Effector memory CD8-positive, alpha-beta T cell (primary cell): Measurements from ENCODE around the gene IFNL1.
"Not testable (repeated sequence)": the region's sequence is repeated elsewhere in the genome, so short reads cannot be mapped to it uniquely, and the experiment has no call there.

Experiments
- ATAC-seq: fragments of 150-1000 bp; cut with Tn5 transposase; replicated peaks from 2 replicates; pipeline ENCODE4 v1.10.0; 2021; ENCODE audit warnings: mild to moderate bottlenecking, moderate library complexity
- DNase-seq, 3 experiments: peaks; one replicate each; pipeline ENCODE4 v3.0.0; 2021
- H3K27ac Mint-ChIP-seq, 2 donors: one replicate each; pipeline ENCODE4 v1.8.0; 2022; ENCODE audit warnings: mild to moderate bottlenecking in 2 of 2, mixed read lengths in 2 of 2, moderate library complexity in 2 of 2
- H3K27me3 Mint-ChIP-seq, 2 donors: one replicate each; pipeline ENCODE4 v1.8.0; 2022; ENCODE audit warnings: mixed read lengths in 2 of 2
- H3K36me3 Mint-ChIP-seq: one replicate; pipeline ENCODE4 v1.8.0; 2022; ENCODE audit warnings: mild to moderate bottlenecking, moderate library complexity, mixed read lengths; ENCODE audit not compliant: insufficient read depth
- H3K4me1 Mint-ChIP-seq, 2 donors: one replicate each; pipeline ENCODE4 v1.8.0; 2022; ENCODE audit warnings: low read depth in 2 of 2, mixed read lengths in 2 of 2
- H3K4me3 Mint-ChIP-seq, 2 donors: one replicate each; pipeline ENCODE4 v1.8.0; 2022; ENCODE audit warnings: mild to moderate bottlenecking in 2 of 2, mixed read lengths in 2 of 2, moderate library complexity in 2 of 2
- H3K9me3 Mint-ChIP-seq, 2 donors: one replicate each; pipeline ENCODE4 v1.8.0; 2022; ENCODE audit warnings: mixed read lengths in 2 of 2

The IFNL1 gene

DNA sequence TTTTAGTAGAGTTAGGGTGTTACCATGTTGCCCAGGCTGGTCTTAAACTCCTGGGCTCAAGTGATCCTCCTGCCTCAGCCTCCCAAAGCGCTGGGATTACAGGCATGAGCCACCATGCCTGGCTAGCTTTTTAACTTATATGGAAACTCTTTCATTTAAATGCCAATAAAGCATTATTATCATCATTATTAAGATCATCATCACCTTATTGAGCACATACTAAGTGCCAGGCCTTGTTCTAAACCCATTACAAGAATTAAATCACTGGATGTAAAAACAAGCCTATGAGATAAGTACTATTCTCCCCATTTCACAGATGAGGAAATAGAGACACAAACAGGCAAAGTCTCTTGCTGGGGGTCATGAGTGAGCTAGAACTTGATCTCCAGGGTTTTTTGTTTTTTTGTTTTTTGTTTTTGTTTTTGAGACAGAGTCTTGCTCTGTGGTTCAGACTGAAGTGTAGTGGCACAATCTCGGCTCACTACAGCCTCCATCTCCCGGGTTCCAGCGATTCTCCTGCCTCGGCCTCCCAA is 38.3 kb downstream of the IFNL1 start:
- H3K36me3 Mint-ChIP-seq = peaks cover 55% of the 10 kb centered on the region

DNA sequence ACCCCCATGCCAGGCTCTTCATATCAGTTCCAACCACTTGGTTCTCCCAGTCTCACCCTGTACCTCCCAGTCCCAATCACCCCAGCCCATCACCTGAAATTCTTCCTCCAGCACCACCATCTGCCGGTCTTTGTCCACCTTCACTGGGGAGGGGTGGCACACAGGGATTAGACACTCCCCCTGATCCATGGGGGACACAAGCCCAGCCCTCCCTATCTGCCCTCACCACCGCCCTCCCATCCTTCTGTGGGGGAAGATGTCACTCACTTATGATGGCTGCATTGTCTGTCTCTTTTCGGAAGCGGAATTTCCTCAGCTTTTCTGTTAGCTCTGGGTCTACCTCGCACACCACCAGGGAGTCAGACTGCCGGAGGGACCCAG is 39.0 kb downstream of the IFNL1 start:
- Mint-ChIP-seq H3K4me1 (peaks cover 31 to 37% of the 10 kb centered on the region in 2 donors), H3K4me3 (peak overlapping the region; percentile 99), H3K36me3 (peaks cover 51% of the 10 kb centered on the region), H3K27ac (peak overlapping the region; percentile 97 to 99), H3K9me3 (no peaks in the 10 kb centered on the region), H3K27me3 (no peaks in the 10 kb centered on the region)
- ATAC-seq (peak; percentile 40), DNase-seq (no peak)

More for the DNA sequence above, 38.3 kb downstream of the IFNL1 start:
- H3K27me3 Mint-ChIP-seq = no peaks in the 10 kb centered on the region
- peak overlapping the region; percentile 99 for H3K4me3 Mint-ChIP-seq
- DNase-seq = no peak
- no peaks in the 10 kb centered on the region for H3K9me3 Mint-ChIP-seq
- no peak for ATAC-seq
- peak overlapping the region; percentile 97 to 99 for H3K27ac Mint-ChIP-seq
- H3K4me1 Mint-ChIP-seq = peaks cover 35 to 37% of the 10 kb centered on the region in 2 donors

DNA sequence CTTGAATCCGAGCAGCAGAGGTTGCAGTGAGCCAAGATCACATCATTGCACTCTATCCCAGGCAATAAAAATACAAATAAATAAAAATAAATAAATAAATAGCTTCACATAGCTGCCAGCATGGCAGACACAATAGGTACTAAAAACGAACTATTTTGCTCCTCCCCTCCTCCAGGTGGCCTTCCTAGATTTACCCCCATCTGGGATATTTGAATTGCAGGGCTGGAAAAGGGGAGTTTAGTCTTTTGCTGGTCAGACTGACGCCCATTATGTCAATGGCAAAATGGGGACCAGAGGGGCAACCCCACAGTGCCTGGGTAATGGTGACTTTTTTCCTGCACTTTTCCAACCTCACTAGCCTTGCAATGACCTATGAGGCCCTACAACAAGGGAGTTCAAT is 40.3 kb downstream of the IFNL1 start:
- no peak for ATAC-seq
- DNase-seq = no peak
- peak overlapping the region; percentile 97 to 99 for H3K27ac Mint-ChIP-seq
- no peaks in the 10 kb centered on the region for H3K27me3 Mint-ChIP-seq
- H3K4me3 Mint-ChIP-seq = peak overlapping the region; percentile 99
- peaks cover 44% of the 10 kb centered on the region for H3K36me3 Mint-ChIP-seq
- peaks cover 33 to 45% of the 10 kb centered on the region in 2 donors for H3K4me1 Mint-ChIP-seq
- no peaks in the 10 kb centered on the region for H3K9me3 Mint-ChIP-seq

DNA sequence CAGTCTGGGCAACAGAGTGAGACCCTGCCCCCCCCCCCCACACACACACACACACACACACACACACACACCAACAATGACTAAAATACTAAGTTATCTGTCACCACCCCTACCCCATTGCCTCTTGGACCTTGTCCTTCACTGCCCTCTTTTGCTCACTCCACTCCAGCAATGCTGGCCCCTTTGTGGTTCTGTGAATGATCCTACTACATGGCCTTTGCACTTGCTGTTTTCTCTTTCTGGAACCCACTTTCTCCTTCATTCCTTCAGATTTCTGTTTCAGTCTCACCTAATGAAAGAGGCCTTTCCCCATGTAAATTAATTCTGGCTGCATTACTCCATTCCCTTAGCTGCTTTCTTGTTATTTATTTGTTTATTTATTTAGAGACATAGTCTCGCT is 43.5 kb downstream of the IFNL1 start:
- H3K9me3 Mint-ChIP-seq = no peaks in the 10 kb centered on the region
- H3K27ac Mint-ChIP-seq = peak overlapping the region; percentile 28 to 42
- ATAC-seq = no peak
- peaks cover 42 to 57% of the 10 kb centered on the region in 2 donors for H3K4me1 Mint-ChIP-seq
- no peak overlapping the region for H3K4me3 Mint-ChIP-seq
- no peaks in the 10 kb centered on the region for H3K27me3 Mint-ChIP-seq
- no peak for DNase-seq
- peaks cover 26% of the 10 kb centered on the region for H3K36me3 Mint-ChIP-seq

- peaks cover 24% of the 10 kb centered on the region for H3K36me3 Mint-ChIP-seq
- not testable (repeated sequence) for ATAC-seq, H3K9me3 Mint-ChIP-seq, DNase-seq, H3K27me3 Mint-ChIP-seq
- H3K4me3 Mint-ChIP-seq = peak overlapping the region; percentile 95 to 97
- peaks cover 41 to 57% of the 10 kb centered on the region in 2 donors for H3K4me1 Mint-ChIP-seq
- peak overlapping the region in 1 of 2 donors; percentile 42 for H3K27ac Mint-ChIP-seq
Observed at GRCh38 chr19:39340156-39340555, 43.9 kb downstream of the IFNL1 start.

GRCh38 chr19:39341129-39341718 is 45.0 kb downstream of the IFNL1 start:
- ATAC-seq (no peak), DNase-seq (no peak)
- Mint-ChIP-seq H3K27me3 (no peaks in the 10 kb centered on the region), H3K4me3 (peak overlapping the region; percentile 95 to 97), H3K4me1 (peaks cover 41 to 57% of the 10 kb centered on the region in 2 donors), H3K9me3 (no peaks in the 10 kb centered on the region), H3K27ac (peak overlapping the region; percentile 91 to 92), H3K36me3 (peaks cover 16% of the 10 kb centered on the region)

DNA sequence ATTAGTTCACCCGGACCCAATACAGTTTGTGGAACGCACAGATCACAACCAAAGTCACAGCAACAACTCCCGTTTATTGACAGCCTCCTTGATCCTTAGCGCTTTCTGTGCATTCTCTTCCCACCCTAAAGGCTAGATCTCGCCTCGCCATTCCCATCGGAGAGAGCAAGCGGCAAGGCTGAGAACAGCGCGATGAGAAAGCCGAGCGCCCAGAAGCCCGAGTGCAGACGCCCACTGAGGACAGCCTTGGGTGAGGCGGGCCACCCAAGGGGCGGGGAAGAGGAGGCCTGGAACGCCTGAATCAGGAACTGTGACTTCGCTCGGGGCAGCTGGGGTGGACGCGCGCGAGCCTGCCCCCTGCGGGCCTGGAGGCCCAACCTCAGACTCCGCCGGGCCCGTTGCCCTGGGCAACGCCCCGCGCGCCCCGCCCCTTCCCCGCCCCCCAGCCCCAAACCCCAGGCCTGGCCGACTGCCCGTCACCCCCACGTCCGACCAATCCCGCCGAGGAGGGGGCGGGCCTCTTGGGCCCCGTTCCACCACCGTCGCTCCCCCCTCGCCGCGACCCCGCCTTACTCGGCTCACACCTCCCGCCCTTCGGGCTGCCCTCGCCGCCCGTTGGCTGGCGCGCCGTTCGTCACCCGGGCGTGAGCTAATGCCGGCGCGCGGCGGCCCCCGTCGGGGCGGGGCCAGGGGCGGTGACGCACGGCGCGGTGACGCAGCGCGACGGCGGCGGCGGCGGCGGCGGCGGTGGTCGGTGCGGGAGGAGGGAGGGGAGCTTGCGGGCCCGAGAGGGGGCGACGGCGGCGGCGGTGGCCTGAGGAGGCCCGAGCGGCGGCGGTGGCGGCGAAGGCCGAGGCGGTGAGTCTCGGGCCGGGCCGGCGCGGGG is 45.8 kb downstream of the IFNL1 start, which contains the start of gene SAMD4B:
TSS of gene SAMD4B (plus strand) at position 703 of the 886 bp plus-strand sequence. CDS start 14,473 bp downstream, outside the sequence.
- peak; percentile 98 to 99 (median 99) for DNase-seq
- ATAC-seq = peak; percentile 87
- peak within 1 kb of the TSS; percentile 91 to 95 for H3K27ac Mint-ChIP-seq
- no peaks in the 10 kb centered on the region for H3K9me3 Mint-ChIP-seq
- peaks cover 40 to 60% of the 10 kb centered on the region in 2 donors for H3K4me1 Mint-ChIP-seq
- H3K27me3 Mint-ChIP-seq = no peaks in the 10 kb centered on the region
- H3K4me3 Mint-ChIP-seq = peak within 1 kb of the TSS; percentile 95 to 97
- peaks cover 16% of the 10 kb centered on the region for H3K36me3 Mint-ChIP-seq

DNA sequence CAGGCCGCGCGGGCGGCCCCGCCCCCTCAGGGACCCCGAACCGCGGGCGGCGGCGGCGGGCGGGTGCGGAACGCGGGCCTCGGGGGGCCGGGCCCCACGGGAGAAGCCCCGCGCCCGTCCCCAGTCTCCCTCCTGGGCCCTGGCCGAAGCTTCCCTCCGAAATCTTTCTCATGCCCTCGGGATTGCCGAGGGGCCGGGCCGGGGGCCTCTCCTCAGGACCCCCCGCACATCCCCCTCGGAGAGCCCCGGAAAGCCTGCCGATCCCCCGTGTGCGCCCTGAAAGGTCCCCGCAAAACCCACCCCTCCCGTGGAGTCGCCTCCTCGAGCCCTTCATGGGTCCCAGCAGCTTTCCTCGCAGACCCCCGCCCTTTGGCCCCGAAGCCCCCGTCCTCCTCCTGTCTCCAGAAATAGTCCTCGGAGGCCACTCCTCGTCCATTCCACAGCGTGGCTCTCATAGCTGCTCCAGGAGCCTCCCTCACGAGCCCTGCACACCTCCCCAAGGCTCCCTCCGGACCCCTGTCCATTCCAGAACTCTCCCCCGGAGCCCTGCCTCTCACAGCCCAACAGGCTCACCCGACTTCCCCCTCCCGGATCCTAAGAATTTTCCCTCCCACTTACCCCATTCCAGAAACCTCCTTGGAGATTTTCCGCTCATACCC is 46.6 kb downstream of the IFNL1 start:
- no peaks in the 10 kb centered on the region for H3K9me3 Mint-ChIP-seq
- H3K4me3 Mint-ChIP-seq = peak overlapping the region; percentile 78 to 85

GRCh38 chr19:39345956-39346355 is 49.7 kb downstream of the IFNL1 start:
- DNase-seq = no peak
- peaks cover 51 to 66% of the 10 kb centered on the region in 2 donors for H3K4me1 Mint-ChIP-seq
- H3K36me3 Mint-ChIP-seq = peaks cover 18% of the 10 kb centered on the region
- no peak for ATAC-seq
- H3K27me3 Mint-ChIP-seq = no peaks in the 10 kb centered on the region
- H3K27ac Mint-ChIP-seq = peak overlapping the region; percentile 76 to 91
- no peak overlapping the region for H3K4me3 Mint-ChIP-seq
- no peaks in the 10 kb centered on the region for H3K9me3 Mint-ChIP-seq

More for the DNA sequence above, 46.6 kb downstream of the IFNL1 start:
- peak overlapping the region; percentile 91 to 95 for H3K27ac Mint-ChIP-seq
- peaks cover 46 to 62% of the 10 kb centered on the region in 2 donors for H3K4me1 Mint-ChIP-seq
- DNase-seq (no peak), ATAC-seq (no peak)
- peaks cover 16% of the 10 kb centered on the region for H3K36me3 Mint-ChIP-seq
- no peaks in the 10 kb centered on the region for H3K27me3 Mint-ChIP-seq

DNA sequence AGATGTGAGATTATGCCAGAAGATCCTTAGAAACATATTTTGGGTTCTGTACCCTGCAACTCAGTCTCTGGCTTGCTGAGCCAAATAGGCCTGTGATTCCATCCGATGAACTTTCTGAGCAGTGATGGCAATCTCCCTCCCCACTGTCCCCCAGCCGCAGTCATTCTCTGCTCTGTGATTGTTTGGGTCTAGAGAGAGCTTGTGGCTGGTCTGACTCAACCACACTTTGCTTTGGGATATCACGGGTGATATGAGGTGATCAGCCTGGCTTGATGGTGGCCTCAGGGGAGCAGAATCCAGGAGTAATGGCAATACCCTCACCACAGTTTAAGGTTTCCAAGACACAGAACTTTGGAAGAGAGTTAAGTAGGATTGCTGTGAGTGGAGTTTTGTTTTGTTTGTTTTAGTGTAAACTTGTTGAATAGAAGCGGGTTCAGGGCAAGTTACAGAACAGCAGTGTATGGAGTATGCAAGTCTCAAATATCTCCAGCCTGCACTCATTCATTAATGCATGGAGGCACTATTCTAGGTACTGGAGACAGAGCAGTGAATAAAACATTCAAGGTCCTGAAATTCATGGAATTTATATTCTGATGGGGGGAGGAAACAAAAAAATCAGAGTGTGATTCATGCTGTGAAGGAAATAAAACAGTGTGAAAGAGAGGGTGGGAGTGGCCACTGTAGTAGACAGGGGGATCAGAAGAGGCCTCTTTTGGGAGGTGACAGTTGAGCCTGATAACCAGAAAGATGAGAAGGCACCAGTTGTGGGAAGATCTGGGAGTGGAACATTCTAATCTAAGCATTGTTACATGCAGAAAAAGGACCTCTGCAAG is 51.3 kb downstream of the IFNL1 start:
- Mint-ChIP-seq H3K36me3 (peaks cover 18% of the 10 kb centered on the region), H3K27me3 (no peaks in the 10 kb centered on the region), H3K4me3 (no peak overlapping the region), H3K4me1 (peaks cover 42 to 63% of the 10 kb centered on the region in 2 donors), H3K9me3 (no peaks in the 10 kb centered on the region), H3K27ac (peak overlapping the region; percentile 15 to 45)
- no peak for DNase-seq
- ATAC-seq = no peak
